GM23338 (cell line): Measurements from ENCODE around the gene KCNE1. TPM values are rescaled to one million over a fixed set of nuclear protein-coding genes. Genes with fewer than 3 reads are reported as not detected.

Experiments
- ATAC-seq: fragments of 200-7000 bp; cut with Tn5 transposase; 3 replicates; pipeline ENCODE4 v1.9.1; 2020
- DNase-seq: peaks from one replicate; pipeline ENCODE4 v3.0.0-alpha.2; 2015; ENCODE audit warnings: low spot score
- H2AFZ ChIP-seq: fragments of 200-600 bp; sonication (generic); 2 replicates; pipeline ENCODE4 v1.8.0; 2016; ENCODE audit warnings: antibody characterized with exemption, mild to moderate bottlenecking, moderate library complexity
- H3F3A ChIP-seq: fragments of 200-600 bp; sonication (generic); replicated peaks from 2 replicates; pipeline ENCODE4 v1.8.0; 2017; ENCODE audit warnings: antibody characterized with exemption, mixed run types, low read depth
- H3K27ac ChIP-seq: fragments of 200-600 bp; sonication (generic); 2 replicates; pipeline ENCODE4 v1.6.1; 2016; ENCODE audit warnings: low read depth
- H3K27me3 ChIP-seq: fragments of 200-600 bp; sonication (generic); 2 replicates; pipeline ENCODE4 v1.8.0; 2016; ENCODE audit warnings: mild to moderate bottlenecking, mixed run types, moderate library complexity; ENCODE audit not compliant: insufficient read depth
- H3K36me3 ChIP-seq: fragments of 200-600 bp; sonication (generic); 2 replicates; pipeline ENCODE4 v1.8.0; 2016; ENCODE audit warnings: mild to moderate bottlenecking; ENCODE audit not compliant: insufficient read depth
- H3K4me1 ChIP-seq: fragments of 200-600 bp; sonication (generic); 2 replicates; pipeline ENCODE4 v1.8.0; 2016; ENCODE audit warnings: mild to moderate bottlenecking, moderate library complexity; ENCODE audit not compliant: insufficient read depth
- H3K4me2 ChIP-seq: fragments of 200-600 bp; sonication (generic); 2 replicates; pipeline ENCODE4 v1.7.1; 2017; ENCODE audit warnings: mixed run types
- H3K4me3 ChIP-seq: fragments of 200-600 bp; sonication (generic); 2 replicates; pipeline ENCODE4 v1.6.1; 2016; ENCODE audit warnings: mixed run types
- H3K79me2 ChIP-seq: fragments of 200-600 bp; sonication (generic); replicated peaks from 2 replicates; pipeline ENCODE4 v1.8.0; 2017; ENCODE audit warnings: mild to moderate bottlenecking; ENCODE audit not compliant: insufficient read depth
- H3K9me2 ChIP-seq: fragments of 200-600 bp; sonication (generic); 2 replicates; pipeline ENCODE4 v1.8.0; 2017; ENCODE audit not compliant: insufficient read depth
- H4K20me1 ChIP-seq: fragments of 200-600 bp; sonication (generic); replicated peaks from 2 replicates; pipeline ENCODE4 v1.8.0; 2017; ENCODE audit warnings: mild to moderate bottlenecking; ENCODE audit not compliant: insufficient read depth
- H3K27ac Mint-ChIP-seq: 2 replicates; pipeline ENCODE4 v1.8.0; 2020; ENCODE audit warnings: inconsistent platforms, mild to moderate bottlenecking, moderate library complexity, mixed read lengths
- H3K27me3 Mint-ChIP-seq: 3 replicates; pipeline ENCODE4 v1.8.0; 2022; ENCODE audit warnings: low read depth, mild to moderate bottlenecking, moderate library complexity, mixed read lengths, inconsistent platforms; ENCODE audit not compliant: insufficient read depth, poor library complexity
- H3K36me3 Mint-ChIP-seq: 3 replicates; pipeline ENCODE4 v1.8.0; 2021; ENCODE audit warnings: low read depth, mild to moderate bottlenecking, inconsistent platforms, moderate library complexity, mixed read lengths
- H3K4me1 Mint-ChIP-seq: 3 replicates; pipeline ENCODE4 v1.8.0; 2020; ENCODE audit warnings: mild to moderate bottlenecking, inconsistent platforms, mixed read lengths
- H3K4me3 Mint-ChIP-seq: 3 replicates; pipeline ENCODE4 v1.8.0; 2021; ENCODE audit warnings: moderate library complexity, mild to moderate bottlenecking, inconsistent platforms, mixed read lengths
- H3K9me3 Mint-ChIP-seq: 3 replicates; pipeline ENCODE4 v1.8.0; 2020; ENCODE audit warnings: moderate library complexity, mild to moderate bottlenecking, inconsistent platforms, mixed read lengths
- CREB1 ChIP-seq: fragments of 250-450 bp; sonication (Bioruptor Pico); IDR thresholded peaks from 2 replicates; pipeline ENCODE4 v1.5.0; 2020; ENCODE audit warnings: low read depth, mild to moderate bottlenecking, moderate library complexity
- ETS1 ChIP-seq: IDR thresholded peaks from 2 replicates; pipeline ENCODE4 v1.6.1; 2016; ENCODE audit warnings: antibody characterized with exemption
- EZH2phosphoT487 ChIP-seq: fragments of 200-600 bp; sonication (generic); IDR thresholded peaks from one replicate; pipeline ENCODE4 v1.8.1; 2018; ENCODE audit warnings: antibody characterized with exemption; ENCODE audit not compliant: unreplicated experiment
- NANOG ChIP-seq: IDR thresholded peaks from 2 replicates; pipeline ENCODE4 v1.6.1; 2016; ENCODE audit warnings: antibody characterized with exemption, borderline replicate concordance
- POLR2AphosphoS5 ChIP-seq: IDR thresholded peaks from 2 replicates; pipeline ENCODE4 v1.6.1; 2016; ENCODE audit warnings: antibody characterized with exemption, low read depth
- REST ChIP-seq: IDR thresholded peaks from one replicate; pipeline ENCODE4 v1.6.1; 2018; ENCODE audit warnings: antibody characterized with exemption; ENCODE audit not compliant: unreplicated experiment
- STAT1 ChIP-seq: IDR thresholded peaks from one replicate; pipeline ENCODE4 v1.6.1; 2016; ENCODE audit warnings: antibody characterized with exemption; ENCODE audit not compliant: unreplicated experiment
- ZNF114 ChIP-seq: fragments of 250-450 bp; sonication (Bioruptor Pico); IDR thresholded peaks from 2 replicates; pipeline ENCODE4 v1.5.0; 2020; ENCODE audit warnings: mild to moderate bottlenecking, moderate library complexity
- ZNF331 ChIP-seq: fragments of 250-450 bp; sonication (Bioruptor Pico); IDR thresholded peaks from 2 replicates; pipeline ENCODE4 v1.5.0; 2020; ENCODE audit warnings: low read depth, mild to moderate bottlenecking, moderate library complexity
- polyA plus RNA-seq: library from polyadenylated mRNA; unstranded; fragments of >200 nt; fragmentation: Nextera tagmentation; extraction: Ambion mirVana; gene quantifications from 2 replicates; pipeline ENCODE4 v1.2.1, GENCODE V29; 2016
- total RNA-seq: library from RNA; depleted of rRNA; stranded (reverse); fragments of >200 nt; shearing (Covaris generic); gene quantifications from 2 replicates; pipeline ENCODE4 v1.2.3, GENCODE V29; 2014
- TF ChIP-seq, protein P1 (sequence below), 2 experiments: fragments of 200-600 bp in 1 of 2; sonication (generic) in 1 of 2; conservative IDR thresholded peaks; 2 replicates each; pipeline versions ENCODE4 v1.5.1 to v1.6.1; 2016 to 2017; ENCODE audit warnings: antibody characterized with exemption in 2 of 2, low read depth in 2 of 2, mild to moderate bottlenecking in 2 of 2, moderate library complexity in 1 of 2

Gene KCNE1
- total and polyA plus RNA-seq, 2 experiments from 2014 or later, result 0.07 TPM; not detected in 1

GRCh38 chr21:34521561-34521960 is 9.6 kb upstream of the KCNE1 start (continued):
- TF ChIP-seq REST, result no peak
- TF ChIP-seq, protein P1, sequence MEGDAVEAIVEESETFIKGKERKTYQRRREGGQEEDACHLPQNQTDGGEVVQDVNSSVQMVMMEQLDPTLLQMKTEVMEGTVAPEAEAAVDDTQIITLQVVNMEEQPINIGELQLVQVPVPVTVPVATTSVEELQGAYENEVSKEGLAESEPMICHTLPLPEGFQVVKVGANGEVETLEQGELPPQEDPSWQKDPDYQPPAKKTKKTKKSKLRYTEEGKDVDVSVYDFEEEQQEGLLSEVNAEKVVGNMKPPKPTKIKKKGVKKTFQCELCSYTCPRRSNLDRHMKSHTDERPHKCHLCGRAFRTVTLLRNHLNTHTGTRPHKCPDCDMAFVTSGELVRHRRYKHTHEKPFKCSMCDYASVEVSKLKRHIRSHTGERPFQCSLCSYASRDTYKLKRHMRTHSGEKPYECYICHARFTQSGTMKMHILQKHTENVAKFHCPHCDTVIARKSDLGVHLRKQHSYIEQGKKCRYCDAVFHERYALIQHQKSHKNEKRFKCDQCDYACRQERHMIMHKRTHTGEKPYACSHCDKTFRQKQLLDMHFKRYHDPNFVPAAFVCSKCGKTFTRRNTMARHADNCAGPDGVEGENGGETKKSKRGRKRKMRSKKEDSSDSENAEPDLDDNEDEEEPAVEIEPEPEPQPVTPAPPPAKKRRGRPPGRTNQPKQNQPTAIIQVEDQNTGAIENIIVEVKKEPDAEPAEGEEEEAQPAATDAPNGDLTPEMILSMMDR (conservative IDR thresholded peaks at IDR 0.05; ENCODE audit: low read depth in 2 of 2), result no peak
- TF ChIP-seq ZNF114 (CRISPR knock-in tag), result no peak
- TF ChIP-seq EZH2phosphoT487, result no peak

GRCh38 chr21:34520764-34521508 is 8.9 kb upstream of the KCNE1 start:
- H3K36me3 ChIP-seq, result no peaks in the 10 kb centered on the region
- no peaks in the 10 kb centered on the region for H3K36me3 Mint-ChIP-seq
- no peak overlapping the region for H3K27ac ChIP-seq
- H3K4me1 ChIP-seq, result peaks cover 26% of the 10 kb centered on the region
- H3K4me3 Mint-ChIP-seq, result no peak overlapping the region
- H3K79me2 ChIP-seq, result no peaks in the 10 kb centered on the region
- peaks cover 61% of the 10 kb centered on the region for H3K4me1 Mint-ChIP-seq
- H3F3A ChIP-seq, result no peaks in the 10 kb centered on the region
- peaks cover 5% of the 10 kb centered on the region; the same call in 1 of the 2 replicates for H3K27me3 ChIP-seq
- H3K9me2 ChIP-seq, result no peaks in the 10 kb centered on the region
- H3K9me3 Mint-ChIP-seq, result no peaks in the 10 kb centered on the region
- no peak overlapping the region for H3K4me3 ChIP-seq
- ATAC-seq, result no peak
- no peaks in the 10 kb centered on the region for H4K20me1 ChIP-seq
- H3K27ac Mint-ChIP-seq, result no peak overlapping the region
- H3K27me3 Mint-ChIP-seq, result peaks cover 6% of the 10 kb centered on the region
- H3K4me2 ChIP-seq, result no peak overlapping the region
- H2AFZ ChIP-seq, result 0 out of 2 replicates have a peak overlapping the region, but pooled peaks have one; percentile 56
- no peak for DNase-seq
- no peak for TF ChIP-seq STAT1
- no peak for TF ChIP-seq NANOG
- no peak for TF ChIP-seq EZH2phosphoT487
- TF ChIP-seq ZNF331, result no peak
- TF ChIP-seq REST, result no peak
- TF ChIP-seq ETS1, result no peak
- no peak for TF ChIP-seq CREB1
- TF ChIP-seq, protein P1 (conservative IDR thresholded peaks at IDR 0.05; ENCODE audit: low read depth in 2 of 2), result no peak
- TF ChIP-seq POLR2AphosphoS5, result no peak
